ENCODE data around the gene SCNN1B. TPM values are rescaled to one million over a fixed set of nuclear protein-coding genes. Genes with fewer than 3 reads are reported as not detected.

SCNN1B gene
- total and polyA plus RNA-seq, 4 experiments from 2014 or later, result not detected

DNA sequence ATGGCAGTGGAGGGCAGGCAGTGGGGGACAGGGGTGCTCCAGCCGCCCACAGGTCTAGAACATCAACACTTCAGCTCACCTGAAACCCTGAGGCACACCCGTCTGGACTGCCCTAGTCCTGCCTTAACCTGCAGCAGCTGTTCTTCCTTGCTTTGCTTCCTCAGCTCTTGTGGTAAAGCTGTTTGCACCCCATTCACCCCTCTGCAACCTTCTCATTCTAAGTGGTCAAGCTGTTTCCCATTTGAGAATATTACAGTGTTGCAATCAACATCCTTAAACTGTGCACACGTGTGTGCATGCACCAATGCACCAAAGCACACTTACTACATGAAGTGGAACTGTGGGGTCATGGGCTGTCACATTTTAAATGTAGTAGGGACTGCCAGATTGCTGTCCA lies 32.4 kb downstream of the SCNN1B start:
- DNase-seq, result no peak
- H3K27ac ChIP-seq (ENCODE audit: low read depth, low read length), result no peak overlapping the region
- no peaks in the 10 kb centered on the region for H3K4me1 ChIP-seq (ENCODE audit: insufficient read depth, low read length)
- Mint-ChIP-seq H3K4me3 (no peak overlapping the region), H3K27me3 (peaks cover 4 to 9% of the 10 kb centered on the region in 2 donors), H3K36me3 (no peaks in the 10 kb centered on the region), H3K27ac (no peak overlapping the region), H3K4me1 (peaks cover 0 to 1% (median 0%) of the 10 kb centered on the region in 4 donors), H3K9me3 (peaks cover 0 to 2% (median 0%) of the 10 kb centered on the region in 8 donors)
- H3K27me3 ChIP-seq (ENCODE audit: insufficient read depth, low read length), result no peaks in the 10 kb centered on the region
- ChIA-PET CTCF (ENCODE audit: partially characterized antibody) (interaction anchor here (1.1 to 1.5 kb wide), 2 partner anchors 11 to 101 kb away, joined by 3 to 4 read pairs; no protein-coding TSS in a partner anchor), POLR2A (ENCODE audit: partially characterized antibody) (no interaction called here)
- no peak overlapping the region for H3K4me3 ChIP-seq (ENCODE audit: low read length in 2 of 2)
- no peaks in the 10 kb centered on the region for H3K9me3 ChIP-seq (ENCODE audit: control insufficient read depth in 1 of 2, low read length in 2 of 2)
- H3K36me3 ChIP-seq (ENCODE audit: insufficient read depth, low read length), result no peaks in the 10 kb centered on the region
- intact Hi-C loops (cut with micrococcal nuclease), result no loop called here

GRCh38 chr16:23334950-23335349 lies 32.8 kb downstream of the SCNN1B start:
- intact Hi-C loops (cut with micrococcal nuclease), result no loop called here
- ChIA-PET CTCF (ENCODE audit: partially characterized antibody) (interaction anchor here (1.1 to 1.5 kb wide), 2 partner anchors 11 to 101 kb away, joined by 3 to 4 read pairs; no protein-coding TSS in a partner anchor), POLR2A (ENCODE audit: partially characterized antibody) (no interaction called here)
- Mint-ChIP-seq H3K4me1 (peaks cover 0 to 1% (median 0%) of the 10 kb centered on the region in 4 donors), H3K36me3 (no peaks in the 10 kb centered on the region), H3K4me3 (no peak overlapping the region), H3K27ac (no peak overlapping the region), H3K9me3 (peaks cover 0 to 2% (median 0%) of the 10 kb centered on the region in 8 donors), H3K27me3 (peaks cover 4 to 9% of the 10 kb centered on the region in 2 donors)
- H3K4me3 ChIP-seq (ENCODE audit: low read length in 2 of 2), result no peak overlapping the region
- H3K27me3 ChIP-seq (ENCODE audit: insufficient read depth, low read length), result no peaks in the 10 kb centered on the region
- no peak overlapping the region for H3K27ac ChIP-seq (ENCODE audit: low read depth, low read length)
- H3K4me1 ChIP-seq (ENCODE audit: insufficient read depth, low read length), result no peaks in the 10 kb centered on the region
- no peaks in the 10 kb centered on the region for H3K9me3 ChIP-seq (ENCODE audit: control insufficient read depth in 1 of 2, low read length in 2 of 2)
- no peak for DNase-seq
- H3K36me3 ChIP-seq (ENCODE audit: insufficient read depth, low read length), result no peaks in the 10 kb centered on the region

DNA sequence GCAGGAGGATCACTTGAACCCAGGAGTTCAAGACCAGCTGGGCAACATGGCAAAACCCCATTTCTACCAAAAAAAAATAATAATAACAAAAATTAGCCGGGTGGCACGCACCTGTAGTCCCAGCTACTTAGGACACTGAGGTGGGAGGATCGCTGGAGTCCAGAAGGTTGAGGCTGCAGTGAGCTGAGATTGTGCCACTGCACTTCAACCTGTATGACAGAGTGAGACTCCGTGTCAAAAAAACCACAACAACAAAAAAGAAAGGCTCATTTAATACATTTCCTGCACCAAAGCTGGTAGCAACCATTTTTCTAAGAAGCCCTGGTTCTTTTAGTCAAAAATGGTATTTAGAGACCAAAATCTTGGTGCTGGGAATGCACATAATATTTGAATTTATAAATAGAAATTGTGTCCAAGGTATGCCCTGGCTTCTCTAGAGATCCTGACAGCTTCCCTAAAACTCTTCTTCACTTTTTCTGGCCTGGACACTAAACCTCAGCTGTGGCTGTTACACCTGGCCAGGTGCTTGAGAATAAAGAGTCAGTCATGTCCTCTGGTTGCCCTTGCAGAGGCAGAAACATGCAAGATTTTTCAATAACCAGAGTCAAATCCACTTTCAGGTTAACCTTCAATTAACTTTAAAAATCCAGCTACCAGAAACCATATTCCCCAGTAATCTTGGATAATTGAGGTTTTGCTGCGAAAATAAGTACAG lies 35.9 kb downstream of the SCNN1B start:
- ChIA-PET CTCF (ENCODE audit: partially characterized antibody) (no interaction called here), POLR2A (ENCODE audit: partially characterized antibody) (interaction anchor here (1.4 kb wide), 1 partner anchor 9 kb away, joined by 4 read pairs; no protein-coding TSS in a partner anchor)
- H3K4me1 Mint-ChIP-seq, result peaks cover 0 to 1% (median 0%) of the 10 kb centered on the region in 4 donors
- no peak overlapping the region for H3K4me3 Mint-ChIP-seq
- DNase-seq, result no peak
- H3K27me3 ChIP-seq (ENCODE audit: insufficient read depth, low read length), result no peaks in the 10 kb centered on the region
- intact Hi-C loops (cut with micrococcal nuclease), result no loop called here
- H3K27ac ChIP-seq (ENCODE audit: low read depth, low read length), result no peak overlapping the region
- no peaks in the 10 kb centered on the region for H3K4me1 ChIP-seq (ENCODE audit: insufficient read depth, low read length)
- no peaks in the 10 kb centered on the region for H3K36me3 ChIP-seq (ENCODE audit: insufficient read depth, low read length)
- H3K36me3 Mint-ChIP-seq, result no peaks in the 10 kb centered on the region
- no peak overlapping the region for H3K4me3 ChIP-seq (ENCODE audit: low read length in 2 of 2)
- H3K9me3 Mint-ChIP-seq, result peaks cover 0 to 2% (median 0%) of the 10 kb centered on the region in 8 donors
- peaks cover 11 to 14% of the 10 kb centered on the region in 2 donors for H3K27me3 Mint-ChIP-seq
- no peaks in the 10 kb centered on the region for H3K9me3 ChIP-seq (ENCODE audit: control insufficient read depth in 1 of 2, low read length in 2 of 2)
- no peak overlapping the region for H3K27ac Mint-ChIP-seq

GRCh38 chr16:23339787-23340186 lies 37.7 kb downstream of the SCNN1B start:
- H3K9me3 Mint-ChIP-seq, result peaks cover 0 to 2% (median 0%) of the 10 kb centered on the region in 8 donors
- Histone ChIP-seq H3K4me3 (ENCODE audit: low read length in 2 of 2) (no peak overlapping the region), H3K27ac (ENCODE audit: low read depth, low read length) (no peak overlapping the region), H3K36me3 (ENCODE audit: insufficient read depth, low read length) (no peaks in the 10 kb centered on the region), H3K9me3 (ENCODE audit: control insufficient read depth in 1 of 2, low read length in 2 of 2) (no peaks in the 10 kb centered on the region), H3K4me1 (ENCODE audit: insufficient read depth, low read length) (no peaks in the 10 kb centered on the region), H3K27me3 (ENCODE audit: insufficient read depth, low read length) (no peaks in the 10 kb centered on the region)
- no peak overlapping the region for H3K27ac Mint-ChIP-seq
- intact Hi-C loops (cut with micrococcal nuclease), result no loop called here
- H3K36me3 Mint-ChIP-seq, result no peaks in the 10 kb centered on the region
- H3K4me1 Mint-ChIP-seq, result peaks cover 0 to 1% (median 0%) of the 10 kb centered on the region in 4 donors
- H3K27me3 Mint-ChIP-seq, result peaks cover 8 to 14% of the 10 kb centered on the region in 2 donors
- H3K4me3 Mint-ChIP-seq, result no peak overlapping the region
- POLR2A ChIA-PET (ENCODE audit: partially characterized antibody), result no interaction called here
- CTCF ChIA-PET (ENCODE audit: partially characterized antibody), result no interaction called here
- DNase-seq, result no peak

DNA sequence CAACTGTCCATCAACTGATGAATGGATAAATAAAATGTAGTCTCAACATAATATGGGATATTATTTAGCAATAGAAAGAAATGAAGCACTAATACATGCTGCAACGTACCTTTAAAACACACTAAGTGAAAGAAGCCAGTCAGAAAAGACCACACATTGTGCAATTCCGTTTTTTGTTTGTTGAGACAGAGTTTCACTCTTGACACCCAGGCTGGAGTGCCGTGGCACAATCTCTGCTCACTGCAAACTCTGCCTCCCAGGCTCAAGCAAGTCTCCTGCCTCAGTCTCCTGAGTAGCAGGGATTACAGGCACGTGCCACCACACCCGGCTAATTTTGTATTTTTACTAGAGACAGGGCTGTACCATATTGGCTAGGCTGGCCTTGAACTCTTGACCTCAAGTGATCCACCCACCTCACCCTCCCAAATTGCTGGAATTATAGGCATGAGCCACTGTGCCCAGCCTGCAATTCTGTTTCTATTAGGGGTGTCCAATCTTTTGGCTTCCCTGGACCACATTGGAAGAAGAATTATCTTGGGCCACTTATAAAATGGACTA lies 40.1 kb downstream of the SCNN1B start:
- ChIA-PET POLR2A (ENCODE audit: partially characterized antibody) (no interaction called here), CTCF (ENCODE audit: partially characterized antibody) (no interaction called here)
- H3K4me3 ChIP-seq (ENCODE audit: low read length in 2 of 2), result no peak overlapping the region
- H3K9me3 ChIP-seq (ENCODE audit: control insufficient read depth in 1 of 2, low read length in 2 of 2), result no peaks in the 10 kb centered on the region
- no peak overlapping the region for H3K27ac ChIP-seq (ENCODE audit: low read depth, low read length)
- Mint-ChIP-seq H3K36me3 (no peaks in the 10 kb centered on the region), H3K27me3 (peaks cover 8 to 16% of the 10 kb centered on the region in 2 donors), H3K4me3 (no peak overlapping the region), H3K9me3 (peaks cover 0 to 2% (median 0%) of the 10 kb centered on the region in 8 donors), H3K4me1 (no peaks in the 10 kb centered on the region), H3K27ac (no peak overlapping the region)
- intact Hi-C loops (cut with micrococcal nuclease), result no loop called here
- H3K36me3 ChIP-seq (ENCODE audit: insufficient read depth, low read length), result no peaks in the 10 kb centered on the region
- H3K27me3 ChIP-seq (ENCODE audit: insufficient read depth, low read length), result no peaks in the 10 kb centered on the region
- DNase-seq, result no peak
- no peaks in the 10 kb centered on the region for H3K4me1 ChIP-seq (ENCODE audit: insufficient read depth, low read length)

- Histone ChIP-seq H3K9me3 (ENCODE audit: control insufficient read depth in 1 of 2, low read length in 2 of 2) (no peaks in the 10 kb centered on the region), H3K4me3 (ENCODE audit: low read length in 2 of 2) (no peak overlapping the region), H3K27me3 (ENCODE audit: insufficient read depth, low read length) (no peaks in the 10 kb centered on the region), H3K4me1 (ENCODE audit: insufficient read depth, low read length) (no peaks in the 10 kb centered on the region), H3K27ac (ENCODE audit: low read depth, low read length) (no peak overlapping the region), H3K36me3 (ENCODE audit: insufficient read depth, low read length) (no peaks in the 10 kb centered on the region)
- peaks cover 9 to 18% of the 10 kb centered on the region in 2 donors for H3K27me3 Mint-ChIP-seq
- CTCF ChIA-PET (ENCODE audit: partially characterized antibody), result no interaction called here
- no peaks in the 10 kb centered on the region for H3K4me1 Mint-ChIP-seq
- H3K9me3 Mint-ChIP-seq, result no peaks in the 10 kb centered on the region
- H3K4me3 Mint-ChIP-seq, result no peak overlapping the region
- POLR2A ChIA-PET (ENCODE audit: partially characterized antibody), result no interaction called here
- intact Hi-C loops (cut with micrococcal nuclease), result no loop called here
- H3K36me3 Mint-ChIP-seq, result no peaks in the 10 kb centered on the region
- H3K27ac Mint-ChIP-seq, result no peak overlapping the region
- DNase-seq, result no peak
Measured at GRCh38 chr16:23343643-23344612, 41.8 kb downstream of the SCNN1B start.

- intact Hi-C loops (cut with micrococcal nuclease), result no loop called here
- H3K27me3 Mint-ChIP-seq, result peaks cover 12 to 19% of the 10 kb centered on the region in 2 donors
- H3K36me3 Mint-ChIP-seq, result no peaks in the 10 kb centered on the region
- no peaks in the 10 kb centered on the region for H3K9me3 Mint-ChIP-seq
- no peak overlapping the region for H3K4me3 Mint-ChIP-seq
- Histone ChIP-seq H3K27me3 (ENCODE audit: insufficient read depth, low read length) (no peaks in the 10 kb centered on the region), H3K4me1 (ENCODE audit: insufficient read depth, low read length) (no peaks in the 10 kb centered on the region), H3K4me3 (ENCODE audit: low read length in 2 of 2) (no peak overlapping the region), H3K36me3 (ENCODE audit: insufficient read depth, low read length) (no peaks in the 10 kb centered on the region), H3K9me3 (ENCODE audit: control insufficient read depth in 1 of 2, low read length in 2 of 2) (no peaks in the 10 kb centered on the region), H3K27ac (ENCODE audit: low read depth, low read length) (no peak overlapping the region)
- H3K27ac Mint-ChIP-seq, result no peak overlapping the region
- CTCF ChIA-PET (ENCODE audit: partially characterized antibody), result no interaction called here
- POLR2A ChIA-PET (ENCODE audit: partially characterized antibody), result no interaction called here
- H3K4me1 Mint-ChIP-seq, result no peaks in the 10 kb centered on the region
- DNase-seq, result no peak
Measured at GRCh38 chr16:23345237-23345636, 43.1 kb downstream of the SCNN1B start.

All from CD4-positive, alpha-beta memory T cell (primary cell).